H1 (cell line): ENCODE measurements around the gene MKLN1. TPM values are rescaled to one million over a fixed set of nuclear protein-coding genes. Genes with fewer than 3 reads are reported as not detected.

Experiments
- polyA plus RNA-seq, 7 experiments: library from polyadenylated mRNA; depleted of rRNA in 3 of 7; stranded (reverse) in 5 of 7; unstranded in 2 of 7; fragments of >200 nt in 5 of 7; fragments of 200-250 nt in 2 of 7; gene quantifications; 1 replicate in 5 of 7; 2 replicates in 1 of 7; 4 replicates in 1 of 7; pipeline versions ENCODE4 v1.2.1 to v1.2.3, GENCODE V29; 2011 to 2013; ENCODE audit warnings: missing spikeins in 2 of 7, mixed read lengths in 2 of 7
- total RNA-seq: library from RNA; stranded (reverse); fragmentation: NEBNext Ultra II Directional; extraction: Animal tissue kit (Norgen Biotek cat#: 25700); gene quantifications from 2 replicates; pipeline ENCODE4 v1.2.1, GENCODE V29; 2021

Gene MKLN1
- total and polyA plus RNA-seq, 2 of the 8 experiments (the other 6 are each of a cell fraction or from before 2014, with no cell fraction given), result 22.3 to 50.9 TPM

Other genes starting within 250 kb of the MKLN1 start
- gene PODXL, start 228.8 kb downstream of the MKLN1 start, total RNA-seq, result 925 and 945 TPM in 2 replicates
- gene PODXL, start 228.8 kb downstream of the MKLN1 start, polyA plus RNA-seq (2011; rRNA removed), result 638 and 872 TPM in 2 replicates